Left ventricle myocardium inferior (tissue), 1 donor: ENCODE data around the gene FAM117A. TPM values are rescaled to one million over a fixed set of nuclear protein-coding genes. Genes with fewer than 3 reads are reported as not detected.
A peak's percentile ranks its signal among the peaks of the same experiment; 100 is the strongest.
"Not testable (repeated sequence)": the region's sequence is repeated elsewhere in the genome, so short reads cannot be mapped to it uniquely, and the experiment has no call there.

Experiments used
- DNase-seq: peaks from one replicate; pipeline ENCODE4 v3.0.0-alpha.2; 2020
- H3K27ac ChIP-seq: fragments of 200-600 bp; replicated peaks from 2 replicates; pipeline ENCODE4 v1.8.0; 2021
- H3K27me3 ChIP-seq: fragments of 200-600 bp; 2 replicates; pipeline ENCODE4 v1.8.0; 2021; ENCODE audit warnings: low read depth
- H3K36me3 ChIP-seq: fragments of 200-600 bp; 2 replicates; pipeline ENCODE4 v1.8.0; 2021
- H3K4me1 ChIP-seq: fragments of 200-600 bp; 2 replicates; pipeline ENCODE4 v1.8.0; 2021
- H3K4me3 ChIP-seq: fragments of 200-600 bp; 2 replicates; pipeline ENCODE4 v1.8.0; 2021; ENCODE audit warnings: mild to moderate bottlenecking, moderate library complexity
- H3K9me3 ChIP-seq: fragments of 200-600 bp; replicated peaks from 2 replicates; pipeline ENCODE4 v1.8.0; 2021
- CTCF ChIP-seq: fragments of 200-600 bp; IDR thresholded peaks from 2 replicates; pipeline ENCODE4 v1.8.0; 2021; ENCODE audit warnings: antibody characterized with exemption, mild to moderate bottlenecking, borderline replicate concordance
- intact Hi-C: fragments of 100-400 bp; cut with micrococcal nuclease; formaldehyde crosslinking; loops from one replicate; pipeline ENCODE4 v1.11.0; 2022
- total RNA-seq: library from RNA; stranded (reverse); fragmentation: NEBNext Ultra II Directional; extraction: Animal tissue kit (Norgen Biotek cat#: 25700); gene quantifications from one replicate; pipeline ENCODE4 v1.2.1, GENCODE V29; 2021
- donor health status: DM: no; HTN: yes; CAD: no; lungs with severe emphysema.

Gene FAM117A
- total RNA-seq, 1 donor from 2014 or later: 12.8 TPM

GRCh38 chr17:49762151-49762941 lies 1.6 kb downstream of the FAM117A start:
- Histone ChIP-seq H3K27me3 (no peaks in the 10 kb centered on the region), H3K9me3 (no peaks in the 10 kb centered on the region), H3K4me1 (peaks cover 62% of the 10 kb centered on the region), H3K36me3 (no peaks in the 10 kb centered on the region), H3K27ac (peak overlapping the region; percentile 38), H3K4me3 (peak overlapping the region; percentile 81)
- TF ChIP-seq CTCF: no peak
- intact Hi-C loops: no loop called here
- no peak for DNase-seq

GRCh38 chr17:49760932-49761558 lies 2.9 kb downstream of the FAM117A start:
- Histone ChIP-seq H3K4me1 (peaks cover 75% of the 10 kb centered on the region), H3K4me3 (no peak overlapping the region), H3K36me3 (no peaks in the 10 kb centered on the region), H3K27me3 (no peaks in the 10 kb centered on the region), H3K9me3 (no peaks in the 10 kb centered on the region), H3K27ac (no peak overlapping the region)
- intact Hi-C loops: no loop called here
- TF ChIP-seq CTCF: no peak
- no peak for DNase-seq

GRCh38 chr17:49760296-49760695 lies 3.6 kb downstream of the FAM117A start:
- Histone ChIP-seq H3K27ac (no peak overlapping the region), H3K36me3 (no peaks in the 10 kb centered on the region), H3K9me3 (no peaks in the 10 kb centered on the region), H3K4me1 (peaks cover 82% of the 10 kb centered on the region), H3K4me3 (no peak overlapping the region), H3K27me3 (no peaks in the 10 kb centered on the region)
- intact Hi-C loops: no loop called here
- no peak for DNase-seq
- no peak for TF ChIP-seq CTCF

- Histone ChIP-seq H3K9me3 (no peaks in the 10 kb centered on the region), H3K36me3 (no peaks in the 10 kb centered on the region), H3K27ac (peak overlapping the region; percentile 17), H3K27me3 (no peaks in the 10 kb centered on the region), H3K4me1 (peaks cover 86% of the 10 kb centered on the region), H3K4me3 (no peak overlapping the region)
- TF ChIP-seq CTCF: no peak
- intact Hi-C loops: no loop called here
- DNase-seq: no peak
These were observed 4.7 kb downstream of the FAM117A start for GRCh38 chr17:49759203-49759602.

- H3K4me3 ChIP-seq, intact Hi-C loops, DNase-seq, H3K9me3 ChIP-seq, H3K36me3 ChIP-seq, H3K27me3 ChIP-seq: not testable (repeated sequence)
- H3K27ac ChIP-seq: peak overlapping the region; percentile 17
- peaks cover 88% of the 10 kb centered on the region for H3K4me1 ChIP-seq
These were observed 5.4 kb downstream of the FAM117A start for GRCh38 chr17:49758464-49759010.
